Thyroid gland (tissue), 4 donors: ENCODE measurements around the gene OGDHL. TPM values are rescaled to one million over a fixed set of nuclear protein-coding genes. Genes with fewer than 3 reads are reported as not detected.
"Not testable (repeated sequence)": the region's sequence is repeated elsewhere in the genome, so short reads cannot be mapped to it uniquely, and the experiment has no call there.

ENCODE experiments used
- DNase-seq, 2 donors: peaks; one replicate each; pipeline ENCODE4 v3.0.0-alpha.2; 2019
- H3K27ac ChIP-seq, 3 donors: fragments of 200-600 bp; sonication (generic); 1 replicate in 2 of 3; 2 replicates in 1 of 3; pipeline ENCODE4 v1.5.1; 2016 to 2019; ENCODE audit warnings: mild to moderate bottlenecking in 1 of 3, moderate library complexity in 1 of 3
- H3K27me3 ChIP-seq: fragments of 200-600 bp; sonication (generic); one replicate; pipeline ENCODE4 v1.5.1; 2019
- H3K36me3 ChIP-seq, 2 donors: fragments of 200-600 bp; sonication (generic); one replicate each; pipeline ENCODE4 v1.5.1; 2016 to 2019
- H3K4me1 ChIP-seq, 2 donors: fragments of 200-600 bp; sonication (generic); one replicate each; pipeline ENCODE4 v1.5.1; 2017 to 2019
- H3K4me3 ChIP-seq, 3 donors: fragments of 200-600 bp; sonication (generic); replicated peaks in 1 of 3; 1 replicate in 2 of 3; 2 replicates in 1 of 3; pipeline ENCODE4 v1.5.1; 2016; ENCODE audit warnings: mild to moderate bottlenecking in 1 of 3
- H3K9me3 ChIP-seq: fragments of 200-600 bp; sonication (generic); one replicate; pipeline ENCODE4 v1.5.1; 2017
- CTCF ChIP-seq, 6 experiments: fragments of 200-600 bp in 3 of 6; fragments of 450-650 bp in 3 of 6; sonication (generic) in 3 of 6; IDR thresholded peaks; one replicate each; pipeline ENCODE4 v1.5.1; 2016 to 2019; ENCODE audit warnings: antibody characterized with exemption in 6 of 6, mild to moderate bottlenecking in 2 of 6, inconsistent platforms in 1 of 6, moderate library complexity in 1 of 6
- POLR2A ChIP-seq, 2 donors: fragments of 450-650 bp; IDR thresholded peaks; one replicate each; pipeline ENCODE4 v1.6.1; 2017; ENCODE audit warnings: antibody characterized with exemption in 2 of 2, mild to moderate bottlenecking in 2 of 2, moderate library complexity in 1 of 2
- WGBS, 2 donors: methylation state at CpG; one replicate each; pipeline ENCODE4 v1.1.5; 2017; 5-methylcytosine and 5-hydroxymethylcytosine counted together
- intact Hi-C: fragments of 100-400 bp; cut with DNase I; formaldehyde crosslinking; loops from one replicate; pipeline ENCODE4 v1.15.1; 2023
- total RNA-seq, 4 donors: library from RNA; depleted of rRNA; stranded (reverse); fragments of >200 nt; gene quantifications; one replicate each; pipeline ENCODE4 v1.2.3, GENCODE V29; 2016

OGDHL gene
- total RNA-seq, 4 donors from 2014 or later: 24.3 to 113 (median 70.0) TPM

- TF ChIP-seq POLR2A (IDR thresholded peaks at IDR 0.05) (no peak), CTCF (IDR thresholded peaks at IDR 0.05) (no peak)
- no peaks in the 10 kb centered on the region for H3K9me3 ChIP-seq
- no peak overlapping the region for H3K27ac ChIP-seq
- no peaks in the 10 kb centered on the region for H3K27me3 ChIP-seq
- H3K36me3 ChIP-seq: no peaks in the 10 kb centered on the region
- no peak for DNase-seq
- no peak overlapping the region for H3K4me3 ChIP-seq
- intact Hi-C loops: no loop called here
- H3K4me1 ChIP-seq: no peaks in the 10 kb centered on the region
- 82 to 83% methylated on average over 2 of the region's 2 CpGs for WGBS, 2 donors
Measured at GRCh38 chr10:49726593-49726992, 35.5 kb downstream of the OGDHL start.

- H3K36me3 ChIP-seq, H3K9me3 ChIP-seq, H3K27me3 ChIP-seq, H3K4me1 ChIP-seq, H3K4me3 ChIP-seq, intact Hi-C loops, DNase-seq, H3K27ac ChIP-seq: not testable (repeated sequence)
- 84 to 91% methylated on average over 7 of the region's 7 CpGs for WGBS, 2 donors
Measured at GRCh38 chr10:49715157-49715556, 47.0 kb downstream of the OGDHL start.

GRCh38 chr10:49713266-49713665 is 48.9 kb downstream of the OGDHL start:
- no peak overlapping the region for H3K4me3 ChIP-seq
- H3K36me3 ChIP-seq: no peaks in the 10 kb centered on the region
- no peaks in the 10 kb centered on the region for H3K27me3 ChIP-seq
- H3K9me3 ChIP-seq: no peaks in the 10 kb centered on the region
- intact Hi-C loops: no loop called here
- no peak for TF ChIP-seq CTCF (IDR thresholded peaks at IDR 0.05)
- no peak for TF ChIP-seq POLR2A (IDR thresholded peaks at IDR 0.05)
- no peak overlapping the region for H3K27ac ChIP-seq
- no peaks in the 10 kb centered on the region for H3K4me1 ChIP-seq
- WGBS, 2 donors: 65 to 67% methylated on average over 5 of the region's 5 CpGs
- DNase-seq: no peak

GRCh38 chr10:49711481-49711880 is 50.6 kb downstream of the OGDHL start:
- no peaks in the 10 kb centered on the region for H3K4me1 ChIP-seq
- H3K27ac ChIP-seq: no peak overlapping the region
- no peak for TF ChIP-seq CTCF (IDR thresholded peaks at IDR 0.05)
- no peak for TF ChIP-seq POLR2A (IDR thresholded peaks at IDR 0.05)
- no peak overlapping the region for H3K4me3 ChIP-seq
- intact Hi-C loops: no loop called here
- H3K27me3 ChIP-seq: no peaks in the 10 kb centered on the region
- H3K9me3 ChIP-seq: no peaks in the 10 kb centered on the region
- H3K36me3 ChIP-seq: no peaks in the 10 kb centered on the region
- WGBS, 2 donors: 63 to 72% methylated on average over 8 of the region's 8 CpGs
- DNase-seq: no peak

- no peak overlapping the region for H3K27ac ChIP-seq
- no peaks in the 10 kb centered on the region for H3K4me1 ChIP-seq
- intact Hi-C loops: no loop called here
- DNase-seq: no peak
- H3K9me3 ChIP-seq: no peaks in the 10 kb centered on the region
- no peak overlapping the region for H3K4me3 ChIP-seq
- TF ChIP-seq CTCF (IDR thresholded peaks at IDR 0.05) (no peak), POLR2A (IDR thresholded peaks at IDR 0.05) (no peak)
- 78 to 80% methylated on average over 6 of the region's 6 CpGs for WGBS, 2 donors
- H3K36me3 ChIP-seq: no peaks in the 10 kb centered on the region
- no peaks in the 10 kb centered on the region for H3K27me3 ChIP-seq
Measured at GRCh38 chr10:49710966-49711365, 51.2 kb downstream of the OGDHL start.

- H3K27me3 ChIP-seq: no peaks in the 10 kb centered on the region
- intact Hi-C loops: no loop called here
- H3K4me1 ChIP-seq: no peaks in the 10 kb centered on the region
- no peak for DNase-seq
- H3K4me3 ChIP-seq: no peak overlapping the region
- 55 to 67% methylated on average over 5 of the region's 5 CpGs for whole genome bisulfite sequencing, 2 donors
- TF ChIP-seq POLR2A (IDR thresholded peaks at IDR 0.05) (no peak), CTCF (IDR thresholded peaks at IDR 0.05) (no peak)
- H3K27ac ChIP-seq: no peak overlapping the region
- no peaks in the 10 kb centered on the region for H3K36me3 ChIP-seq
- no peaks in the 10 kb centered on the region for H3K9me3 ChIP-seq
Measured at GRCh38 chr10:49709934-49710333, 52.2 kb downstream of the OGDHL start.
